HepG2 (cell line): ENCODE results near the gene ST3GAL5. TPM values are rescaled to one million over a fixed set of nuclear protein-coding genes. Genes with fewer than 3 reads are reported as not detected.

Source experiments
- ATAC-seq: fragments of 200-7000 bp; cut with Tn5 transposase; 3 replicates; pipeline ENCODE4 v1.9.1; 2020; ENCODE audit warnings: mild to moderate bottlenecking, moderate library complexity
- BruUV-seq: library from RNA; stranded (reverse); fragments of 400-500 nt; replicated peaks from 2 replicates; lab custom pipeline; 2021; lab: Mats Ljungman, UMichigan
- CTCF ChIA-PET: fragments of 300-600 bp; formaldehyde crosslinking; extraction: SDS; loops from one replicate; lab custom pipeline; 2021; ENCODE audit warnings: low total read pairs, inconsistent platforms, low intra/inter-chr PET ratio; lab: Yijun Ruan, JAX
- POLR2A ChIA-PET: fragments of 350-600 bp; sonication (Branson Sonifier 250); formaldehyde crosslinking; loops from one replicate; lab custom pipeline; 2020; ENCODE audit warnings: antibody characterized with exemption, inconsistent platforms; lab: Yijun Ruan, JAX
- DNase-seq: peaks from one replicate; pipeline ENCODE4 v3.0.0-alpha.2; 2015; ENCODE audit warnings: low spot score
- FAIRE-seq: peaks from 3 replicates; lab custom pipeline; 2011; peaks lifted over from hg19 to GRCh38; lab: Jason Lieb, UNC
- H2AFZ ChIP-seq: one replicate; pipeline ENCODE4 v1.6.1; 2011; ENCODE audit warnings: low read length, inconsistent platforms
- H3K27ac ChIP-seq: fragments of 300-600 bp; 3 replicates; pipeline ENCODE4 v1.8.0; 2011; ENCODE audit warnings: mixed run types, mild to moderate bottlenecking, mixed read lengths, low read length, inconsistent platforms; ENCODE audit not compliant: insufficient read depth; ENCODE audit errors: extremely low read length
- H3K27me3 ChIP-seq, 2 experiments: fragments of 200-600 bp in 1 of 2; 2 replicates in 1 of 2; 3 replicates in 1 of 2; pipeline versions ENCODE4 v1.6.0 to v1.8.0; 2011; ENCODE audit warnings: low read length in 2 of 2, mild to moderate bottlenecking in 2 of 2, moderate library complexity in 2 of 2, inconsistent platforms in 1 of 2; ENCODE audit not compliant: insufficient read depth in 2 of 2, control insufficient read depth in 1 of 2
- H3K36me3 ChIP-seq, 2 experiments: fragments of 200-600 bp in 1 of 2; replicated peaks in 1 of 2; 2 replicates in 1 of 2; 3 replicates in 1 of 2; pipeline versions ENCODE4 v1.5.1 to v1.8.0; 2011; ENCODE audit warnings: low read length in 2 of 2, inconsistent platforms in 1 of 2; ENCODE audit not compliant: insufficient read depth in 2 of 2, control insufficient read depth in 1 of 2
- H3K4me1 ChIP-seq: 2 replicates; pipeline ENCODE4 v1.5.1; 2012; ENCODE audit warnings: low read length, inconsistent platforms; ENCODE audit not compliant: insufficient read depth
- H3K4me2 ChIP-seq: 2 replicates; pipeline ENCODE4 v1.6.0; 2011; ENCODE audit warnings: low read depth, low read length, inconsistent platforms
- H3K4me3 ChIP-seq, 3 experiments: fragments of 200-600 bp in 1 of 3; sonication (generic), shearing (Covaris generic) in 1 of 3; replicated peaks in 1 of 3; 2 replicates each; pipeline ENCODE4 v1.5.1; 2011 to 2016; ENCODE audit warnings: low read length in 3 of 3, inconsistent platforms in 2 of 3, low read depth in 2 of 3, mild to moderate bottlenecking in 2 of 3, control low read depth in 1 of 3, mixed read lengths in 1 of 3; ENCODE audit not compliant: insufficient read depth in 1 of 3
- H3K79me2 ChIP-seq: one replicate; pipeline ENCODE4 v1.6.1; 2011; ENCODE audit warnings: low read length, inconsistent platforms; ENCODE audit not compliant: insufficient read depth
- H3K9ac ChIP-seq: 2 replicates; pipeline ENCODE4 v1.6.0; 2011; ENCODE audit warnings: mild to moderate bottlenecking, low read depth, low read length, inconsistent platforms; ENCODE audit not compliant: insufficient read depth
- H3K9me3 ChIP-seq: 2 replicates; pipeline ENCODE4 v1.5.1; 2012; ENCODE audit warnings: mild to moderate bottlenecking, low read length
- H4K20me1 ChIP-seq: 2 replicates; pipeline ENCODE4 v1.6.0; 2011; ENCODE audit warnings: inconsistent platforms, mild to moderate bottlenecking, low read length, moderate library complexity; ENCODE audit not compliant: insufficient read depth
- CBX2 ChIP-seq, 2 experiments: fragments of 200-600 bp in 1 of 2; sonication (generic); formaldehyde crosslinking in 1 of 2; IDR thresholded peaks; 2 replicates each; pipeline versions ENCODE4 v1.7.0 to v1.8.1; 2018 to 2022; ENCODE audit warnings: low read depth in 2 of 2, low read length in 1 of 2, mild to moderate bottlenecking in 1 of 2, missing genetic modification reagents in 1 of 2
- CHCHD3 ChIP-seq: sonication (generic); formaldehyde crosslinking; IDR thresholded peaks from 2 replicates; pipeline ENCODE4 v1.8.0; 2022; ENCODE audit warnings: mild to moderate bottlenecking, missing genetic modification reagents, moderate library complexity
- ELF1 ChIP-seq: sonication (generic); formaldehyde crosslinking; IDR thresholded peaks from 2 replicates; pipeline ENCODE4 v1.4.0; 2020; ENCODE audit warnings: missing genetic modification reagents
- HMG20B ChIP-seq: conservative IDR thresholded peaks from 2 replicates; pipeline ENCODE4 v1.6.1; 2016; ENCODE audit warnings: missing genetic modification reagents, missing compliant biosample characterization
- NR2F2 ChIP-seq: IDR thresholded peaks from 2 replicates; pipeline ENCODE4 v1.6.1; 2012; ENCODE audit warnings: low read depth, inconsistent platforms, borderline replicate concordance
- ZBTB39 ChIP-seq: sonication (generic); formaldehyde crosslinking; IDR thresholded peaks from 2 replicates; pipeline ENCODE4 v1.5.0; 2020; ENCODE audit warnings: missing genetic modification reagents
- ZFP82 ChIP-seq: sonication (generic); formaldehyde crosslinking; IDR thresholded peaks from 2 replicates; pipeline ENCODE4 v1.5.1; 2020; ENCODE audit warnings: mild to moderate bottlenecking, missing genetic modification reagents, borderline replicate concordance
- ZNF335 ChIP-seq: sonication (generic); formaldehyde crosslinking; IDR thresholded peaks from 2 replicates; pipeline ENCODE4 v1.4.0; 2020; ENCODE audit warnings: missing genetic modification reagents
- ZNF766 ChIP-seq: sonication (generic); formaldehyde crosslinking; IDR thresholded peaks from 2 replicates; pipeline ENCODE4 v1.5.0; 2020; ENCODE audit warnings: missing genetic modification reagents, borderline replicate concordance
- WGBS: methylation state at CpG from one replicate; pipeline ENCODE4 v1.1.6; 2017; ENCODE audit warnings: low lambda C conversion rate; 5-methylcytosine and 5-hydroxymethylcytosine counted together
- in situ Hi-C: cut with HindIII; loops from 2 replicates; pipeline ENCODE4 v1.10.0; 2017; ENCODE audit warnings: low pct_unique_long_range_greater_than_20kb; ENCODE audit not compliant: extremely low pct_ligation_motif_present
- intact Hi-C: fragments of 100-400 bp; cut with micrococcal nuclease; formaldehyde crosslinking; loops from one replicate; pipeline ENCODE4 v1.10.0; 2022; ENCODE audit not compliant: unreplicated experiment
- polyA plus RNA-seq, 8 experiments: library from polyadenylated mRNA; depleted of rRNA in 3 of 8; stranded (reverse) in 7 of 8; unstranded in 1 of 8; fragments of >200 nt; fragmentation: Illumina TruSeq in 4 of 8; extraction: Trizol in 4 of 8; gene quantifications; 2 replicates each; pipeline versions ENCODE4 v1.2.1 to v1.2.3, GENCODE V29; 2011 to 2016; ENCODE audit warnings: low read depth in 4 of 8, missing spikeins in 1 of 8, mixed read lengths in 1 of 8; ENCODE audit not compliant: insufficient read depth in 1 of 8
- total RNA-seq, 5 experiments: library from RNA; depleted of rRNA; stranded (reverse); fragments of >200 nt; fragmentation: Illumina TruSeq; extraction: Trizol; gene quantifications; 2 replicates each; pipeline ENCODE4 v1.2.3, GENCODE V29; 2016; ENCODE audit warnings: low read depth in 1 of 5

Gene ST3GAL5
- total and polyA plus RNA-seq, 2 of the 13 experiments (the other 11 are each of a cell fraction or from before 2014, with no cell fraction given) = 1.3 to 2.0 TPM

DNA sequence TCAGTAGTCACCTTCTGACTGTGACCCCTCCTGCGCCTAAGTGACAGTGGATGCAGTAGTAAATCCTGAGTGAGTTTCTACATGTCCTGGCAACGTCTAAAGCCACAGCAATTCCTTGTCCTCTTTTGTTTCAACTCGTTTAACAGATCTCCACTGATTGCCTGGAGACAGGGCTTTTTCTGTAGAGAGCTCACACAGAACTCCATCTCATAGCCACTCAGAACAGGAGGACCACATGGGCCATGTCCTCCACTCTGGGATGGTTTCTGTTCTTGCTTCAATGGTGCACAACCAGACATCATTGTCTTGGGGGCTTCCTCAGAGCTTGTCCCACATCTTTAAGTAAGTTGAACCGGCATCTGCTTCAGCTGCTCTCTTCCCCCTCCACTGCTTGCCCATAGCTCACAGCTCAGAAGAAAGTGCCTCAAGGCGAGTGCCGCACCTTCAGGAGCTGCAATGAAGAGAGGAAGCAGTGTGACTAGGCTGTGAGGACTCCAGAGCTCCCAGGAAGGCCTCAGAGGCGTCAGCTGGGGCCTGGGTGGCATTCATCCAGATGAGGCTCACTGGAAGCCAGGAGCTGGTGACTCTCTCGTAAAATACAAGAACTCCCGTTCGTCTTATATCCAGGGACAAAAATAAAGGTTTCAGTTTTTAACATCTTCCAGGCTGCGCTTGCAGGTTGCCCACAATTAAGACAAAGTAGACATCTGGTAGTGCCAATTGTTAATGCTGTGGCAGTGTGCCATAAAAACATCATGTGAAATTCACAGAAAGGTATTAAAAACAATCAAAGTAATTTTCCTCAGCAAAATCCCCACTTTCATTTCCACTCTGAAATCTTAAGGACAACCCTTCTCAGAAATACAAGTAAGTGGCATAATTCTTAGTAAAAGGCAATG, 37.3 kb downstream of the ST3GAL5 start:
- no peak overlapping the region for H3K9ac ChIP-seq
- H2AFZ ChIP-seq = no peak overlapping the region
- no peak overlapping the region for H3K27ac ChIP-seq
- in situ Hi-C loops = no loop called here
- 59% methylated on average over 11 of the region's 11 CpGs for WGBS
- no peak for ATAC-seq
- DNase-seq = no peak
- H4K20me1 ChIP-seq = no peaks in the 10 kb centered on the region
- H3K4me2 ChIP-seq = no peak overlapping the region
- no peaks in the 10 kb centered on the region for H3K79me2 ChIP-seq
- H3K36me3 ChIP-seq = no peaks in the 10 kb centered on the region
- H3K4me1 ChIP-seq = no peaks in the 10 kb centered on the region; the same call in 1 of the 2 replicates
- ChIA-PET POLR2A (no interaction called here), CTCF (no interaction called here)
- H3K9me3 ChIP-seq = no peaks in the 10 kb centered on the region
- TF ChIP-seq CBX2 (IDR thresholded peaks at IDR 0.05; ENCODE audit: low read depth, low read length) = no peak
- TF ChIP-seq CBX2 (CRISPR knock-in tag; IDR thresholded peaks at IDR 0.05; ENCODE audit: low read depth) = no peak
- no peak for TF ChIP-seq CHCHD3 (CRISPR knock-in tag)
- TF ChIP-seq NR2F2 = no peak
- no peak for TF ChIP-seq ELF1
- no peak for TF ChIP-seq HMG20B (CRISPR knock-in tag)
- TF ChIP-seq ZFP82 (CRISPR knock-in tag) = no peak
- TF ChIP-seq ZBTB39 (CRISPR knock-in tag) = no peak
- no peak for TF ChIP-seq ZNF335
- TF ChIP-seq ZNF766 (CRISPR knock-in tag) = no peak
- H3K4me3 ChIP-seq = no peak overlapping the region
- no peaks in the 10 kb centered on the region; a peak in 1 of 5 replicates for H3K27me3 ChIP-seq
- FAIRE-seq = no peak
- intact Hi-C loops = no loop called here
- no TSS peak for BruUV-seq
